Caco-2 (cell line): Measurements from ENCODE around the gene RPRD2. TPM values are rescaled to one million over a fixed set of nuclear protein-coding genes. Genes with fewer than 3 reads are reported as not detected.

Source experiments
- BruUV-seq: library from RNA; stranded (reverse); fragments of 400-500 nt; replicated peaks from 2 replicates; lab custom pipeline; 2021; lab: Mats Ljungman, UMichigan
- CTCF ChIA-PET: fragments of 300-600 bp; sonication (Branson Sonifier 250); formaldehyde crosslinking; loops from one replicate; lab custom pipeline; 2022; ENCODE audit warnings: antibody characterized with exemption; lab: Charles Lee
- POLR2A ChIA-PET: fragments of 300-600 bp; sonication (Branson Sonifier 250); formaldehyde crosslinking; loops from one replicate; lab custom pipeline; 2022; ENCODE audit warnings: antibody characterized with exemption; lab: Charles Lee
- DNase-seq, 2 experiments: peaks; one replicate each; pipeline versions ENCODE4 v3.0.0 to v3.0.0-alpha.2; 2020 to 2022
- H3K27me3 ChIP-seq: replicated peaks from 2 replicates; pipeline ENCODE4 v1.6.0; 2011; ENCODE audit warnings: low read length; ENCODE audit not compliant: control insufficient read depth, insufficient read depth
- H3K36me3 ChIP-seq: 2 replicates; pipeline ENCODE4 v1.5.1; 2011; ENCODE audit warnings: low read length; ENCODE audit not compliant: control insufficient read depth, insufficient read depth
- H3K4me1 ChIP-seq: fragments of 250-450 bp; sonication (Bioruptor Pico); 2 replicates; pipeline ENCODE4 v1.5.1; 2020; ENCODE audit warnings: mild to moderate bottlenecking
- H3K4me3 ChIP-seq: 2 replicates; pipeline ENCODE4 v1.5.1; 2011; ENCODE audit warnings: low read depth, mild to moderate bottlenecking, control low read depth, low read length
- H3K9me3 ChIP-seq: fragments of 250-450 bp; sonication (Bioruptor Pico); 2 replicates; pipeline ENCODE4 v1.5.1; 2020; ENCODE audit warnings: mild to moderate bottlenecking, moderate library complexity
- H3K27ac Mint-ChIP-seq: one replicate; pipeline ENCODE4 v1.8.0; 2022; ENCODE audit warnings: mixed read lengths; ENCODE audit not compliant: unreplicated experiment
- H3K27me3 Mint-ChIP-seq: one replicate; pipeline ENCODE4 v1.8.0; 2022; ENCODE audit warnings: mixed read lengths; ENCODE audit not compliant: insufficient read depth, unreplicated experiment
- H3K36me3 Mint-ChIP-seq: one replicate; pipeline ENCODE4 v1.8.0; 2022; ENCODE audit warnings: mild to moderate bottlenecking, mixed read lengths; ENCODE audit not compliant: insufficient read depth, unreplicated experiment
- H3K4me1 Mint-ChIP-seq: one replicate; pipeline ENCODE4 v1.8.0; 2022; ENCODE audit warnings: low read depth, mixed read lengths; ENCODE audit not compliant: unreplicated experiment
- H3K4me3 Mint-ChIP-seq: one replicate; pipeline ENCODE4 v1.8.0; 2022; ENCODE audit warnings: mild to moderate bottlenecking, moderate library complexity, mixed read lengths; ENCODE audit not compliant: unreplicated experiment
- H3K9me3 Mint-ChIP-seq: one replicate; pipeline ENCODE4 v1.8.0; 2022; ENCODE audit warnings: mixed read lengths; ENCODE audit not compliant: unreplicated experiment
- intact Hi-C: fragments of 100-400 bp; cut with micrococcal nuclease; formaldehyde crosslinking; loops from one replicate; pipeline ENCODE4 v1.10.0; 2022; ENCODE audit not compliant: unreplicated experiment
- total RNA-seq: library from RNA; stranded (reverse); gene quantifications from 2 replicates; pipeline ENCODE4 v1.2.3, GENCODE V29; 2022
- TF ChIP-seq, protein P1 (sequence below), 2 experiments: fragments of 200-600 bp in 1 of 2; IDR thresholded peaks; 1 replicate in 1 of 2; 2 replicates in 1 of 2; pipeline versions ENCODE4 v1.5.1 to v1.8.0; 2011 to 2022; ENCODE audit warnings: antibody characterized with exemption in 1 of 2, control low read depth in 1 of 2, inconsistent platforms in 1 of 2, low read depth in 1 of 2, low read length in 1 of 2, mild to moderate bottlenecking in 1 of 2, moderate library complexity in 1 of 2; ENCODE audit not compliant: insufficient read depth in 1 of 2, severe bottlenecking in 1 of 2, unreplicated experiment in 1 of 2

The RPRD2 gene
- total RNA-seq, 1 experiment from 2014 or later, result 24.3 TPM

DNA sequence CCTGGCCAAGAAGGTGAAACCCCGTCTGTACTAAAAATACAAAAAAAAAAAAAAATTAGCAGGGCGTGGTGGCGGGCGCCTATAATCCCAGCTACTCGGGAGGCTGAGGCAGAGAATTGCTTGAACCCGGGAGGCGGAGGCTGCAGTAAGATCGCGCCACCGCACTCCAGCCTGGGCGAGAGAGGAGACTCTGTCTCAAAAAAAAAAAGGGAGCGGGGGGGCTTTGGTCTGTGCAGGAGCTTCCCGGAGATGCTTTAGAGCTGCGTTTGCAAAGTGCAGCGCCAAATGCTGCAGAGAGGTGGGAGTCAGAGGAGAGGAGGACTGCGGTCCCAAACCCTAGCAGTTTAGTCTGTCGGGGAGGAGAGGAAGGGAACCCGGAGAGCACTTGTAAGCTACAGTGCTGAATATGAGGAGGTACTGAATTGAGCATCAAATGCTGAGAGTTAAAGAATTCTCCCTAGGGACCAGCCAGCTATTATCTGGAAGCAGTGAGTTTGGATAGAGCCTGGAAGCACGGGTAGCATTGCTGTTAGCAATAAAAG, 152.2 kb downstream of the RPRD2 start:
- peaks cover 7% of the 10 kb centered on the region; the same call in 1 of the 2 replicates for H3K4me1 ChIP-seq
- ChIA-PET POLR2A (interaction anchor here (0.6 to 2.1 kb wide), 9 partner anchors 10 to 181 kb away, joined by 3 to 14 read pairs (median 4); partner anchors contain the start of genes GOLPH3L and MCL1), CTCF (interaction anchor here (0.6 to 3.4 kb wide), 10 partner anchors 10 to 260 kb away, joined by 3 to 38 read pairs (median 3); no protein-coding TSS in a partner anchor)
- H3K9me3 ChIP-seq, result no peaks in the 10 kb centered on the region
- H3K36me3 ChIP-seq, result no peaks in the 10 kb centered on the region
- H3K4me1 Mint-ChIP-seq, result peaks cover 9% of the 10 kb centered on the region
- H3K36me3 Mint-ChIP-seq, result peaks cover 16% of the 10 kb centered on the region
- TSS peak; percentile 46 for BruUV-seq
- no peaks in the 10 kb centered on the region for H3K27me3 ChIP-seq
- H3K9me3 Mint-ChIP-seq, result no peaks in the 10 kb centered on the region
- H3K27me3 Mint-ChIP-seq, result no peaks in the 10 kb centered on the region
- peak overlapping the region; percentile 86 for H3K27ac Mint-ChIP-seq
- H3K4me3 ChIP-seq, result peak overlapping the region; percentile 77
- intact Hi-C loops, result loop anchor here (1.0 to 2.0 kb wide), 3 partner anchors 29 to 259 kb away; partner anchors contain the start of genes CA14 and TARS2
- DNase-seq, result peak in 1 of 2 experiments; percentile 43
- H3K4me3 Mint-ChIP-seq, result peak overlapping the region; percentile 88
- TF ChIP-seq, protein P1, sequence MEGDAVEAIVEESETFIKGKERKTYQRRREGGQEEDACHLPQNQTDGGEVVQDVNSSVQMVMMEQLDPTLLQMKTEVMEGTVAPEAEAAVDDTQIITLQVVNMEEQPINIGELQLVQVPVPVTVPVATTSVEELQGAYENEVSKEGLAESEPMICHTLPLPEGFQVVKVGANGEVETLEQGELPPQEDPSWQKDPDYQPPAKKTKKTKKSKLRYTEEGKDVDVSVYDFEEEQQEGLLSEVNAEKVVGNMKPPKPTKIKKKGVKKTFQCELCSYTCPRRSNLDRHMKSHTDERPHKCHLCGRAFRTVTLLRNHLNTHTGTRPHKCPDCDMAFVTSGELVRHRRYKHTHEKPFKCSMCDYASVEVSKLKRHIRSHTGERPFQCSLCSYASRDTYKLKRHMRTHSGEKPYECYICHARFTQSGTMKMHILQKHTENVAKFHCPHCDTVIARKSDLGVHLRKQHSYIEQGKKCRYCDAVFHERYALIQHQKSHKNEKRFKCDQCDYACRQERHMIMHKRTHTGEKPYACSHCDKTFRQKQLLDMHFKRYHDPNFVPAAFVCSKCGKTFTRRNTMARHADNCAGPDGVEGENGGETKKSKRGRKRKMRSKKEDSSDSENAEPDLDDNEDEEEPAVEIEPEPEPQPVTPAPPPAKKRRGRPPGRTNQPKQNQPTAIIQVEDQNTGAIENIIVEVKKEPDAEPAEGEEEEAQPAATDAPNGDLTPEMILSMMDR (IDR thresholded peaks at IDR 0.05; ENCODE audit: insufficient read depth in 1 of 2, low read depth in 1 of 2, low read length in 1 of 2, severe bottlenecking in 1 of 2, unreplicated experiment in 1 of 2), result no peak

- POLR2A ChIA-PET, result interaction anchor here (0.5 to 2.1 kb wide), 4 partner anchors 16 to 46 kb away, joined by 3 to 14 read pairs (median 4); no protein-coding TSS in a partner anchor
- Histone ChIP-seq H3K9me3 (no peaks in the 10 kb centered on the region), H3K27me3 (no peaks in the 10 kb centered on the region), H3K4me3 (peak overlapping the region; percentile 77), H3K4me1 (peaks cover 7% of the 10 kb centered on the region; the same call in 1 of the 2 replicates), H3K36me3 (no peaks in the 10 kb centered on the region)
- Mint-ChIP-seq H3K4me1 (peaks cover 9% of the 10 kb centered on the region), H3K9me3 (no peaks in the 10 kb centered on the region), H3K36me3 (peaks cover 16% of the 10 kb centered on the region), H3K27ac (peak overlapping the region; percentile 86), H3K27me3 (no peaks in the 10 kb centered on the region), H3K4me3 (peak overlapping the region; percentile 88)
- CTCF ChIA-PET, result interaction anchor here (0.6 to 3.4 kb wide), 6 partner anchors 15 to 261 kb away, joined by 3 to 38 read pairs (median 6); no protein-coding TSS in a partner anchor
- intact Hi-C loops, result loop anchor here (1.0 to 2.0 kb wide), 3 partner anchors 29 to 260 kb away; partner anchors contain the start of genes CA14 and TARS2
- peak in 1 of 2 experiments; percentile 26 for DNase-seq
- BruUV-seq, result no TSS peak
- TF ChIP-seq, protein P1 (IDR thresholded peaks at IDR 0.05; ENCODE audit: insufficient read depth in 1 of 2, low read depth in 1 of 2, low read length in 1 of 2, severe bottlenecking in 1 of 2, unreplicated experiment in 1 of 2), result peak in 1 of 2 experiments; percentile 37
These were observed 152.7 kb downstream of the RPRD2 start for GRCh38 chr1:150516616-150517015.

- Histone ChIP-seq H3K9me3 (no peaks in the 10 kb centered on the region), H3K4me1 (no peaks in the 10 kb centered on the region), H3K4me3 (no peak overlapping the region), H3K36me3 (no peaks in the 10 kb centered on the region), H3K27me3 (no peaks in the 10 kb centered on the region)
- no peak overlapping the region for H3K4me3 Mint-ChIP-seq
- no peak for DNase-seq
- no peak overlapping the region for H3K27ac Mint-ChIP-seq
- TF ChIP-seq, protein P1 (IDR thresholded peaks at IDR 0.05; ENCODE audit: insufficient read depth in 1 of 2, low read depth in 1 of 2, low read length in 1 of 2, severe bottlenecking in 1 of 2, unreplicated experiment in 1 of 2), result no peak
- intact Hi-C loops, result no loop called here
- ChIA-PET POLR2A (no interaction called here), CTCF (interaction anchor here (0.8 kb wide), 1 partner anchor 16 kb away, joined by 3 read pairs; no protein-coding TSS in a partner anchor)
- no peaks in the 10 kb centered on the region for H3K9me3 Mint-ChIP-seq
- H3K4me1 Mint-ChIP-seq, result peaks cover 4% of the 10 kb centered on the region
- BruUV-seq, result no TSS peak
- H3K36me3 Mint-ChIP-seq, result peaks cover under 1% of the 10 kb centered on the region
- no peaks in the 10 kb centered on the region for H3K27me3 Mint-ChIP-seq
These were observed 157.4 kb downstream of the RPRD2 start for GRCh38 chr1:150521196-150521968.
